Tibial artery (tissue), 4 donors: ENCODE measurements around the gene SLC7A14.

Source experiments
- DNase-seq, 2 donors: peaks; one replicate each; pipeline ENCODE4 v3.0.0-alpha.2; 2019
- H3K27ac ChIP-seq, 2 donors: fragments of 200-600 bp; sonication (generic) in 1 of 2; 1 replicate in 1 of 2; 2 replicates in 1 of 2; pipeline ENCODE4 v1.5.1; 2018 to 2019; ENCODE audit warnings: mild to moderate bottlenecking in 1 of 2
- H3K27me3 ChIP-seq, 2 donors: fragments of 200-600 bp; sonication (generic) in 1 of 2; one replicate each; pipeline versions ENCODE4 v1.5.1 to v1.6.0; 2016 to 2019
- H3K36me3 ChIP-seq, 3 donors: fragments of 200-600 bp; sonication (generic) in 2 of 3; one replicate each; pipeline ENCODE4 v1.5.1; 2016 to 2019; ENCODE audit warnings: mild to moderate bottlenecking in 2 of 3
- H3K4me1 ChIP-seq, 4 donors: fragments of 200-600 bp; sonication (generic) in 2 of 4; 1 replicate in 3 of 4; 2 replicates in 1 of 4; pipeline ENCODE4 v1.5.1; 2016 to 2019
- H3K4me3 ChIP-seq, 2 donors: fragments of 200-600 bp; sonication (generic) in 1 of 2; 1 replicate in 1 of 2; 2 replicates in 1 of 2; pipeline ENCODE4 v1.5.1; 2018 to 2019; ENCODE audit warnings: mild to moderate bottlenecking in 2 of 2
- H3K9me3 ChIP-seq, 3 donors: fragments of 200-600 bp; sonication (generic) in 1 of 3; one replicate each; pipeline ENCODE4 v1.5.1; 2016 to 2019
- CTCF ChIP-seq, 2 experiments: fragments of 200-600 bp in 1 of 2; fragments of 450-650 bp in 1 of 2; IDR thresholded peaks; one replicate each; pipeline ENCODE4 v1.5.1; 2017 to 2019; ENCODE audit warnings: antibody characterized with exemption in 2 of 2, mild to moderate bottlenecking in 1 of 2, moderate library complexity in 1 of 2
- intact Hi-C: fragments of 100-400 bp; cut with DNase I; formaldehyde crosslinking; loops from one replicate; pipeline ENCODE4 v1.15.0; 2023; ENCODE audit warnings: low total_unique reads

Gene SLC7A14

DNA sequence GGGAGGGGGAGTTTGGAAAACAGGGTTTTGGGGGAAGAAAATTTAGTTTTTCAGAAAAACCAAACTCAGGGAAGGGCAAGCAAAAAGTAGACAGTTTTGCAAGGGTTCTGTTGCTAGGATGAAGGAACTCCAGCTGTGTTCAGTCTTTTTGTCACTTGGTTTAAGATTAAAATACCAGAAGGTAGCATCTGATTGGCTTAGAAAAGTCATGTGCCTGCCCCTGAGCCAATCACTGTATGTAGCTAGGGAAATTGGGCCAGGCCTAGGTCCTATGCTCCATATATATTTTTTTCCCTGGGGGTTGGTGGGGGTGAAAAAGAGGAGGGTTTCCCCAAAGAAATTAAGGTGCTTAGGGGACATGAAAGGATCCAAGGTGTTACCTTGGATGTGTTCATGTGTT is 142.9 kb downstream of the SLC7A14 start:
- no peak overlapping the region for H3K4me3 ChIP-seq
- H3K27me3 ChIP-seq: peaks cover 0 to 2% of the 10 kb centered on the region in 2 donors
- H3K36me3 ChIP-seq: no peaks in the 10 kb centered on the region
- intact Hi-C loops: no loop called here
- H3K27ac ChIP-seq: no peak overlapping the region
- DNase-seq: no peak
- no peak for TF ChIP-seq CTCF (IDR thresholded peaks at IDR 0.05)
- H3K9me3 ChIP-seq: no peaks in the 10 kb centered on the region
- H3K4me1 ChIP-seq: no peaks in the 10 kb centered on the region

- Histone ChIP-seq H3K9me3 (no peaks in the 10 kb centered on the region), H3K4me1 (no peaks in the 10 kb centered on the region), H3K27me3 (peaks cover 0 to 2% of the 10 kb centered on the region in 2 donors), H3K4me3 (no peak overlapping the region), H3K36me3 (peaks cover 0 to 4% (median 0%) of the 10 kb centered on the region in 3 donors), H3K27ac (no peak overlapping the region)
- intact Hi-C loops: no loop called here
- no peak for TF ChIP-seq CTCF (IDR thresholded peaks at IDR 0.05)
- no peak for DNase-seq
These were observed 144.5 kb downstream of the SLC7A14 start for GRCh38 chr3:170441412-170441811.

- Histone ChIP-seq H3K9me3 (no peaks in the 10 kb centered on the region), H3K36me3 (peaks cover 0 to 13% (median 0%) of the 10 kb centered on the region in 3 donors), H3K4me3 (no peak overlapping the region), H3K4me1 (no peaks in the 10 kb centered on the region), H3K27ac (no peak overlapping the region), H3K27me3 (peaks cover 0 to 2% of the 10 kb centered on the region in 2 donors)
- intact Hi-C loops: no loop called here
- TF ChIP-seq CTCF (IDR thresholded peaks at IDR 0.05): no peak
- DNase-seq: no peak
These were observed 145.5 kb downstream of the SLC7A14 start for GRCh38 chr3:170440344-170440743.

GRCh38 chr3:170438836-170439235 is 147.0 kb downstream of the SLC7A14 start:
- H3K36me3 ChIP-seq: peaks cover 0 to 22% (median 0%) of the 10 kb centered on the region in 3 donors

DNA sequence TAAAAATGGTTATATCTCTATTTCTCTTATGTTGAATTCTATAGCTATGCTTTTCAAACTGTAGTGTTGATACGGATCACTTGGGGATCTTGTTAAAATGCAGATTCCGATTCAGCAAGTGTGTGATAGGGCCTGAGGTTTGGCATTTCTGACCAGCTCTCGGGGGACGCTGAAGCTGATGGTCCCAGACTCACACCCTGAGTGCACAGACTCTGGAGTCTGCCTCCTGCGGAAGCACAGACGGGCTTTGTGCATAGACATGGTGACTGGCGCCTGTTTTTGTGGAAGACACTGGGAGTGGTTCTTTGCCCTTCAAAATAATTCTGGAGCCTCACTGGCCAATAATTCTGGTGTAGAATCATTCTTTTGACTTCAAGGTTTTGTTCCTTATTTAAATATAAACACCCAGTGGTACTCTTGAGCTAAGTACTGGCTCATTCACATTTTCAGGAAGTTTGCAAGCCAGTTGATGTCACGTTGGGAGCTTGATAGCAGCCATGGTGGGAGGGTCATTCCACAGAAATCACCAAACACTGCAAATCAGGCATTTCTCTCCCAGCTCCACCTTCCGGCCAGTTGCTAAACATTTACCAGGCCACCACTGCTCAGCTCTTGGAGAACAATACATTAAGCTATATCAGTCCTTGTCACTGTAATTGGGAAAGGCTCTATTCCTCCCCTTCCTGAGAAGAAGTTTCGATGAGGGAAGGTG is 148.0 kb downstream of the SLC7A14 start:
- intact Hi-C loops: no loop called here
- TF ChIP-seq CTCF (IDR thresholded peaks at IDR 0.05): no peak

More at GRCh38 chr3:170438836-170439235, 147.0 kb downstream of the SLC7A14 start:
- intact Hi-C loops: no loop called here
- Histone ChIP-seq H3K27ac (no peak overlapping the region), H3K4me1 (no peaks in the 10 kb centered on the region), H3K9me3 (no peaks in the 10 kb centered on the region), H3K4me3 (no peak overlapping the region), H3K27me3 (no peaks in the 10 kb centered on the region)
- DNase-seq: no peak
- TF ChIP-seq CTCF (IDR thresholded peaks at IDR 0.05): no peak

More for the DNA sequence above, 148.0 kb downstream of the SLC7A14 start:
- Histone ChIP-seq H3K27me3 (no peaks in the 10 kb centered on the region), H3K4me1 (no peaks in the 10 kb centered on the region), H3K4me3 (no peak overlapping the region), H3K9me3 (no peaks in the 10 kb centered on the region), H3K36me3 (peaks cover 0 to 22% (median 0%) of the 10 kb centered on the region in 3 donors), H3K27ac (no peak overlapping the region)
- DNase-seq: no peak
